HG02938 (cell line): Measurements from ENCODE around the gene ORC5.
"Not testable (repeated sequence)": the region's sequence is repeated elsewhere in the genome, so short reads cannot be mapped to it uniquely, and the experiment has no call there.

Experiments
- ATAC-seq: cut with Tn5 transposase; IDR thresholded peaks from one replicate; pipeline ENCODE4 v1.9.1; 2021; ENCODE audit warnings: mild to moderate bottlenecking, moderate library complexity; ENCODE audit not compliant: unreplicated experiment

The ORC5 gene

GRCh38 chr7:104207731-104208420 lies at the start of gene ORC5:
Gene ORC5, minus strand, starts transcription at chr7:104208013. Its CDS starts 109 bp downstream, at chr7:104207904.
- peak; percentile 98 for ATAC-seq

GRCh38 chr7:104255616-104256015 lies 47.8 kb upstream of the ORC5 start:
- ATAC-seq: no peak

- ATAC-seq: no peak
Observed at GRCh38 chr7:104255194-104255593, 47.4 kb upstream of the ORC5 start.

- no peak for ATAC-seq
Observed at GRCh38 chr7:104254696-104255095, 46.9 kb upstream of the ORC5 start.

- no peak for ATAC-seq
Observed at GRCh38 chr7:104252409-104253134, 44.8 kb upstream of the ORC5 start.

- no peak for ATAC-seq
Observed at GRCh38 chr7:104242638-104243037, 34.8 kb upstream of the ORC5 start.

- ATAC-seq: no peak
Observed at GRCh38 chr7:104241538-104242209, 33.9 kb upstream of the ORC5 start.

GRCh38 chr7:104241135-104241534 lies 33.3 kb upstream of the ORC5 start:
- ATAC-seq: no peak

GRCh38 chr7:104240401-104240800 lies 32.6 kb upstream of the ORC5 start:
- no peak for ATAC-seq

- not testable (repeated sequence) for ATAC-seq
Observed at GRCh38 chr7:104234990-104235389, 27.2 kb upstream of the ORC5 start.

- peak; percentile 97 for ATAC-seq
Observed at GRCh38 chr7:104231054-104232046, 23.5 kb upstream of the ORC5 start.

GRCh38 chr7:104230606-104231005 lies 22.8 kb upstream of the ORC5 start:
- no peak for ATAC-seq

- no peak for ATAC-seq
Observed at GRCh38 chr7:104228442-104228841, 20.6 kb upstream of the ORC5 start.

- ATAC-seq: no peak
Observed at GRCh38 chr7:104225451-104225850, 17.6 kb upstream of the ORC5 start.

- ATAC-seq: no peak
Observed at GRCh38 chr7:104217620-104218019, 9.8 kb upstream of the ORC5 start.

- no peak for ATAC-seq
Observed at GRCh38 chr7:104209063-104209462, 1.2 kb upstream of the ORC5 start.

GRCh38 chr7:104208421-104208780 lies 588 bp upstream of the ORC5 start:
- ATAC-seq: no peak

GRCh38 chr7:104207348-104207730 lies 474 bp downstream of the ORC5 start:
- ATAC-seq: peak; percentile 44

GRCh38 chr7:104206841-104207240 lies 972 bp downstream of the ORC5 start:
- ATAC-seq: no peak

GRCh38 chr7:104198673-104199278 lies 9.0 kb downstream of the ORC5 start:
- ATAC-seq: no peak
